HepG2 (cell line): ENCODE data around the gene HSPA14. TPM values are rescaled to one million over a fixed set of nuclear protein-coding genes. Genes with fewer than 3 reads are reported as not detected.

ENCODE experiments used
- ATAC-seq: fragments of 200-7000 bp; cut with Tn5 transposase; 3 replicates; pipeline ENCODE4 v1.9.1; 2020; ENCODE audit warnings: mild to moderate bottlenecking, moderate library complexity
- BruUV-seq: library from RNA; stranded (reverse); fragments of 400-500 nt; replicated peaks from 2 replicates; lab custom pipeline; 2021; lab: Mats Ljungman, UMichigan
- CTCF ChIA-PET: fragments of 300-600 bp; formaldehyde crosslinking; extraction: SDS; loops from one replicate; lab custom pipeline; 2021; ENCODE audit warnings: low total read pairs, inconsistent platforms, low intra/inter-chr PET ratio; lab: Yijun Ruan, JAX
- POLR2A ChIA-PET: fragments of 350-600 bp; sonication (Branson Sonifier 250); formaldehyde crosslinking; loops from one replicate; lab custom pipeline; 2020; ENCODE audit warnings: antibody characterized with exemption, inconsistent platforms; lab: Yijun Ruan, JAX
- DNase-seq: peaks from one replicate; pipeline ENCODE4 v3.0.0-alpha.2; 2015; ENCODE audit warnings: low spot score
- FAIRE-seq: peaks from 3 replicates; lab custom pipeline; 2011; peaks lifted over from hg19 to GRCh38; lab: Jason Lieb, UNC
- H2AFZ ChIP-seq: one replicate; pipeline ENCODE4 v1.6.1; 2011; ENCODE audit warnings: low read length, inconsistent platforms
- H3K27ac ChIP-seq: fragments of 300-600 bp; 3 replicates; pipeline ENCODE4 v1.8.0; 2011; ENCODE audit warnings: mixed run types, mild to moderate bottlenecking, mixed read lengths, low read length, inconsistent platforms; ENCODE audit not compliant: insufficient read depth; ENCODE audit errors: extremely low read length
- H3K27me3 ChIP-seq, 2 experiments: fragments of 200-600 bp in 1 of 2; 2 replicates in 1 of 2; 3 replicates in 1 of 2; pipeline versions ENCODE4 v1.6.0 to v1.8.0; 2011; ENCODE audit warnings: low read length in 2 of 2, mild to moderate bottlenecking in 2 of 2, moderate library complexity in 2 of 2, inconsistent platforms in 1 of 2; ENCODE audit not compliant: insufficient read depth in 2 of 2, control insufficient read depth in 1 of 2
- H3K36me3 ChIP-seq, 2 experiments: fragments of 200-600 bp in 1 of 2; replicated peaks in 1 of 2; 2 replicates in 1 of 2; 3 replicates in 1 of 2; pipeline versions ENCODE4 v1.5.1 to v1.8.0; 2011; ENCODE audit warnings: low read length in 2 of 2, inconsistent platforms in 1 of 2; ENCODE audit not compliant: insufficient read depth in 2 of 2, control insufficient read depth in 1 of 2
- H3K4me1 ChIP-seq: 2 replicates; pipeline ENCODE4 v1.5.1; 2012; ENCODE audit warnings: low read length, inconsistent platforms; ENCODE audit not compliant: insufficient read depth
- H3K4me2 ChIP-seq: 2 replicates; pipeline ENCODE4 v1.6.0; 2011; ENCODE audit warnings: low read depth, low read length, inconsistent platforms
- H3K4me3 ChIP-seq, 3 experiments: fragments of 200-600 bp in 1 of 3; sonication (generic), shearing (Covaris generic) in 1 of 3; replicated peaks in 1 of 3; 2 replicates each; pipeline ENCODE4 v1.5.1; 2011 to 2016; ENCODE audit warnings: low read length in 3 of 3, inconsistent platforms in 2 of 3, low read depth in 2 of 3, mild to moderate bottlenecking in 2 of 3, control low read depth in 1 of 3, mixed read lengths in 1 of 3; ENCODE audit not compliant: insufficient read depth in 1 of 3
- H3K79me2 ChIP-seq: one replicate; pipeline ENCODE4 v1.6.1; 2011; ENCODE audit warnings: low read length, inconsistent platforms; ENCODE audit not compliant: insufficient read depth
- H3K9ac ChIP-seq: 2 replicates; pipeline ENCODE4 v1.6.0; 2011; ENCODE audit warnings: mild to moderate bottlenecking, low read depth, low read length, inconsistent platforms; ENCODE audit not compliant: insufficient read depth
- H3K9me3 ChIP-seq: 2 replicates; pipeline ENCODE4 v1.5.1; 2012; ENCODE audit warnings: mild to moderate bottlenecking, low read length
- H4K20me1 ChIP-seq: 2 replicates; pipeline ENCODE4 v1.6.0; 2011; ENCODE audit warnings: inconsistent platforms, mild to moderate bottlenecking, low read length, moderate library complexity; ENCODE audit not compliant: insufficient read depth
- CHD4 ChIP-seq: fragments of 200-600 bp; sonication (generic); IDR thresholded peaks from 2 replicates; pipeline ENCODE4 v1.7.0; 2017; ENCODE audit warnings: mild to moderate bottlenecking, low read length, borderline replicate concordance
- CREBL2 ChIP-seq: sonication (generic); formaldehyde crosslinking; IDR thresholded peaks from 2 replicates; pipeline ENCODE4 v1.8.1; 2023; ENCODE audit warnings: missing genetic modification reagents, mild to moderate bottlenecking, borderline replicate concordance
- IRF9 ChIP-seq: sonication (generic); formaldehyde crosslinking; IDR thresholded peaks from 2 replicates; pipeline ENCODE4 v1.8.0; 2022; ENCODE audit warnings: missing genetic modification reagents, mild to moderate bottlenecking, borderline replicate concordance
- ZNF317 ChIP-seq: sonication (generic); formaldehyde crosslinking; IDR thresholded peaks from 2 replicates; pipeline ENCODE4 v1.5.0; 2020; ENCODE audit warnings: mild to moderate bottlenecking, missing genetic modification reagents
- ZNF652 ChIP-seq: IDR thresholded peaks from 2 replicates; pipeline ENCODE4 v1.6.1; 2016; ENCODE audit warnings: low read depth, borderline replicate concordance
- WGBS: methylation state at CpG from one replicate; pipeline ENCODE4 v1.1.6; 2017; ENCODE audit warnings: low lambda C conversion rate; 5-methylcytosine and 5-hydroxymethylcytosine counted together
- in situ Hi-C: cut with HindIII; loops from 2 replicates; pipeline ENCODE4 v1.10.0; 2017; ENCODE audit warnings: low pct_unique_long_range_greater_than_20kb; ENCODE audit not compliant: extremely low pct_ligation_motif_present
- intact Hi-C: fragments of 100-400 bp; cut with micrococcal nuclease; formaldehyde crosslinking; loops from one replicate; pipeline ENCODE4 v1.10.0; 2022; ENCODE audit not compliant: unreplicated experiment
- polyA plus RNA-seq, 8 experiments: library from polyadenylated mRNA; depleted of rRNA in 3 of 8; stranded (reverse) in 7 of 8; unstranded in 1 of 8; fragments of >200 nt; fragmentation: Illumina TruSeq in 4 of 8; extraction: Trizol in 4 of 8; gene quantifications; 2 replicates each; pipeline versions ENCODE4 v1.2.1 to v1.2.3, GENCODE V29; 2011 to 2016; ENCODE audit warnings: low read depth in 4 of 8, missing spikeins in 1 of 8, mixed read lengths in 1 of 8; ENCODE audit not compliant: insufficient read depth in 1 of 8
- total RNA-seq, 5 experiments: library from RNA; depleted of rRNA; stranded (reverse); fragments of >200 nt; fragmentation: Illumina TruSeq; extraction: Trizol; gene quantifications; 2 replicates each; pipeline ENCODE4 v1.2.3, GENCODE V29; 2016; ENCODE audit warnings: low read depth in 1 of 5
- TF ChIP-seq, protein P1 (sequence below): sonication (generic); formaldehyde crosslinking; IDR thresholded peaks from 2 replicates; pipeline ENCODE4 v1.8.0; 2022; ENCODE audit warnings: missing genetic modification reagents, low read depth, mild to moderate bottlenecking, borderline replicate concordance

The HSPA14 gene
- total and polyA plus RNA-seq, 2 of the 13 experiments (the other 11 are each of a cell fraction or from before 2014, with no cell fraction given) = 10.7 to 29.8 TPM

GRCh38 chr10:14820775-14821154 lies 17.3 kb upstream of the HSPA14 start (continued):
- TF ChIP-seq IRF9 (CRISPR knock-in tag) (no peak), ZNF317 (CRISPR knock-in tag) (no peak)
- TF ChIP-seq, protein P1, sequence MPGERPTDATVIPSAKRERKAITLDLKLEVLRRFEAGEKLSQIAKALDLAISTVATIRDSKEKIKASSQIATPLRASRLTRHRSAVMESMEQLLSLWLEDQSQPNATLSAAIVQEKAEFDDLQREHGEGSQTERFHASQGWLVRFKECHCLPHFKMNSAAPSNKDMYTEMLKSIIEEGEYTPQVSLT (CRISPR knock-in tag) = no peak

- FAIRE-seq (no peak), DNase-seq (no peak), ATAC-seq (no peak)
- H2AFZ ChIP-seq = no peak overlapping the region
- no peaks in the 10 kb centered on the region for H4K20me1 ChIP-seq
- WGBS = 49% methylated on average over 6 of the region's 6 CpGs
- no peak for TF ChIP-seq CHD4
- TF ChIP-seq CREBL2 (CRISPR knock-in tag) = no peak
- TF ChIP-seq ZNF652 (CRISPR knock-in tag) = no peak
- no peak overlapping the region for H3K4me2 ChIP-seq
- POLR2A ChIA-PET = no interaction called here
- no peak overlapping the region for H3K9ac ChIP-seq
- H3K27ac ChIP-seq = no peak overlapping the region
- CTCF ChIA-PET = no interaction called here
- intact Hi-C loops = no loop called here
- peaks cover 0 to 1% of the 10 kb centered on the region in 2 experiments; a peak in 1 of 5 replicates for H3K27me3 ChIP-seq
- no TSS peak for BruUV-seq
- in situ Hi-C loops = loop anchor here (5.0 to 25.0 kb wide), 2 partner anchors 325 to 635 kb away; no protein-coding TSS in a partner anchor
- no peak overlapping the region for H3K4me3 ChIP-seq
- no peaks in the 10 kb centered on the region for H3K9me3 ChIP-seq
- H3K36me3 ChIP-seq = no peaks in the 10 kb centered on the region
- H3K4me1 ChIP-seq = no peaks in the 10 kb centered on the region
- H3K79me2 ChIP-seq = no peaks in the 10 kb centered on the region
Observed at GRCh38 chr10:14821635-14822375, 16.3 kb upstream of the HSPA14 start.
